ENCODE results near the gene HEXD.
"Not testable (repeated sequence)": the region's sequence is repeated elsewhere in the genome, so short reads cannot be mapped to it uniquely, and the experiment has no call there.

HEXD gene

GRCh38 chr17:82418001-82418986 lies at the start of gene HEXD, which contains the start of gene OGFOD3:
Gene HEXD, plus strand, starts transcription at chr17:82418347. Its CDS starts 1,453 bp downstream, at chr17:82419800.
Gene OGFOD3, minus strand, starts transcription at chr17:82418586. Its CDS starts 101 bp downstream, at chr17:82418485.
- peak; percentile 78 for DNase-seq

- no peak for DNase-seq
Observed at GRCh38 chr17:82369211-82369610, 48.9 kb upstream of the HEXD start.

- no peak for DNase-seq
Observed at GRCh38 chr17:82370471-82371332, 47.4 kb upstream of the HEXD start.

- DNase-seq: no peak
Observed at GRCh38 chr17:82371333-82372248, 46.6 kb upstream of the HEXD start, which contains the start of gene UTS2R. Gene UTS2R, plus strand, starts transcription at chr17:82371765. Its CDS starts 2,560 bp downstream, at chr17:82374325.

- DNase-seq: no peak
Observed at GRCh38 chr17:82372249-82373071, 45.7 kb upstream of the HEXD start.

GRCh38 chr17:82373072-82373452 lies 45.1 kb upstream of the HEXD start:
- DNase-seq: not testable (repeated sequence)

- no peak for DNase-seq
Observed at GRCh38 chr17:82373731-82374625, 44.2 kb upstream of the HEXD start.

- no peak for DNase-seq
Observed at GRCh38 chr17:82374626-82375331, 43.4 kb upstream of the HEXD start.

- DNase-seq: no peak
Observed at GRCh38 chr17:82375359-82376041, 42.6 kb upstream of the HEXD start.

GRCh38 chr17:82376042-82376730 lies 42.0 kb upstream of the HEXD start:
- no peak for DNase-seq

GRCh38 chr17:82377294-82377693 lies 40.9 kb upstream of the HEXD start:
- DNase-seq: not testable (repeated sequence)

GRCh38 chr17:82377924-82378740 lies 40.0 kb upstream of the HEXD start:
- DNase-seq: no peak

GRCh38 chr17:82378741-82379021 lies 39.5 kb upstream of the HEXD start:
- DNase-seq: no peak

- no peak for DNase-seq
Observed at GRCh38 chr17:82380860-82381702, 37.1 kb upstream of the HEXD start.

- DNase-seq: not testable (repeated sequence)
Observed at GRCh38 chr17:82381703-82382009, 36.5 kb upstream of the HEXD start.

GRCh38 chr17:82382220-82382932 lies 35.8 kb upstream of the HEXD start:
- not testable (repeated sequence) for DNase-seq
